HFFc6 (cell line): ENCODE measurements around the gene NRF1. TPM values are rescaled to one million over a fixed set of nuclear protein-coding genes. Genes with fewer than 3 reads are reported as not detected.
"Not testable (repeated sequence)": the region's sequence is repeated elsewhere in the genome, so short reads cannot be mapped to it uniquely, and the experiment has no call there.

ENCODE experiments used
- DNase-seq: peaks from one replicate; pipeline ENCODE4 v3.0.0-alpha.2; 2018
- H3K27ac Mint-ChIP-seq: 2 replicates; pipeline ENCODE4 v1.8.0; 2020; ENCODE audit warnings: mild to moderate bottlenecking, mixed read lengths
- H3K27me3 Mint-ChIP-seq: 2 replicates; pipeline ENCODE4 v1.8.0; 2021; ENCODE audit warnings: mild to moderate bottlenecking, moderate library complexity, mixed read lengths; ENCODE audit not compliant: insufficient read depth
- H3K36me3 Mint-ChIP-seq: 2 replicates; pipeline ENCODE4 v1.8.0; 2021; ENCODE audit warnings: low read depth, mixed read lengths
- H3K4me1 Mint-ChIP-seq: 2 replicates; pipeline ENCODE4 v1.8.0; 2020; ENCODE audit warnings: low read depth, mixed read lengths
- H3K4me3 Mint-ChIP-seq: 2 replicates; pipeline ENCODE4 v1.8.0; 2020; ENCODE audit warnings: mild to moderate bottlenecking, moderate library complexity, mixed read lengths
- H3K9me3 Mint-ChIP-seq: 2 replicates; pipeline ENCODE4 v1.8.0; 2020; ENCODE audit warnings: mild to moderate bottlenecking, mixed read lengths
- long read RNA-seq: library from polyadenylated mRNA; unstranded; transcript quantifications from one replicate; pipeline ENCODE4 v2.0.0, GENCODE V29; 2019
- total RNA-seq, 6 experiments: library from RNA; stranded (reverse); fragmentation: NEBNext Ultra II Directional; extraction: Animal tissue kit (Norgen Biotek cat#: 25700); gene quantifications; 2 replicates in 1 of 6; 3 replicates in 5 of 6; pipeline ENCODE4 v1.2.3, GENCODE V29; 2021
- TF ChIP-seq, protein P1 (sequence below): fragments of 200-600 bp; sonication (generic); IDR thresholded peaks from 2 replicates; pipeline ENCODE4 v1.5.0; 2021; ENCODE audit warnings: antibody characterized with exemption, mild to moderate bottlenecking

The NRF1 gene
- 10 to 100 TPM in 4 of 6 experiments, 1 to 10 TPM in 2; 8.8 to 11.8 (median 10.4) TPM for total RNA-seq
- long read RNA-seq, partial matches to known transcripts, result 1 of 8 reads
- long read RNA-seq, other reads (novel, unspliced or antisense), result 2 of 8 reads

DNA sequence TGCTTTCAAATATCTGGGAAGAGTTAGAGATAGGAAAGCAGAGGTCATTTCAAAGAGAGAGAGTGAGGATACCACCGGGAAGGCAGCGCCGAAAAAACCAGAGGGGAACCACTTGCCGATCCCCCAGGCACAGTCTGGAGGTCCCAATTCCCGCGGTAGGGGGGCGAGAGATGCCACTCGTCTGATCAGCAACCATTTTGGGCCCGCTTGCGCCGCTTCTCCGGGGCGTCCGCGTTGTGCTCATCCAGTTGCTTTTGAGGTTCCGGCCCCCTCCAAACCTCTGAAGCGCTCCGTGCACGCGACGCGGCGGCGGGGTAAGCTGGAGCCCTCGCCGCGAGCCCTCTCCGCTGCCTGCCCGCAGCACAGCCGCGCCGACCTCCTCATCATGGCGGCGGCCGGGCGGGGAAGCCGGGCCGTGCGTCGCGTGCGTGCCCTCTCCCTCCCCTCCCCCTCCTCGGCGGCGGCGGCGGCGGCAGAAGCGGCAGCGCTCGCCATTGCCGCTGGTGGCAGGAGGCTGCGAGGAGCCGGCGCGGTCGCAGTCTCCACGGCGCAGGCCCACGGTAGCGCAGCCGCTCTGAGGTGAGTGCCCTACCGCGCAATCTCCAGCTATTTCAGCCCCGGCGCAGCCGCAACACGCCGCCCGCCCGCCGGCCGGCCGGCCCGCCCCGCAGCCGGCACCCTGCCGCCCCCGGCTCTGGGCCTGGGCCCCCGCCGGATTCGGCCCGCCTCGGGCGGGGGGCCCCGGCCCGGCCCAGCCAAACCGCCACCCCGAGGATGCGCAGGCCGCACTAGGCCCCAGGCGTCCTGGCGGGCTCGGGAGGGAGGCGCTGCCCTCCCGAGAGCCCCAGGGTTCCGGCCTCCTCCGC, at the start of gene NRF1:
Gene NRF1, plus strand, starts transcription at position 475 of the 866 bp plus-strand sequence. CDS start 45,632 bp downstream, outside the sequence.
- DNase-seq, result peak; percentile 85
- peaks cover 54% of the 10 kb centered on the region for H3K4me1 Mint-ChIP-seq
- no peaks in the 10 kb centered on the region for H3K27me3 Mint-ChIP-seq
- peak within 1 kb of the TSS; percentile 94 for H3K27ac Mint-ChIP-seq
- H3K36me3 Mint-ChIP-seq, result peaks cover 25% of the 10 kb centered on the region
- peak within 1 kb of the TSS; percentile 98 for H3K4me3 Mint-ChIP-seq
- TF ChIP-seq, protein P1, sequence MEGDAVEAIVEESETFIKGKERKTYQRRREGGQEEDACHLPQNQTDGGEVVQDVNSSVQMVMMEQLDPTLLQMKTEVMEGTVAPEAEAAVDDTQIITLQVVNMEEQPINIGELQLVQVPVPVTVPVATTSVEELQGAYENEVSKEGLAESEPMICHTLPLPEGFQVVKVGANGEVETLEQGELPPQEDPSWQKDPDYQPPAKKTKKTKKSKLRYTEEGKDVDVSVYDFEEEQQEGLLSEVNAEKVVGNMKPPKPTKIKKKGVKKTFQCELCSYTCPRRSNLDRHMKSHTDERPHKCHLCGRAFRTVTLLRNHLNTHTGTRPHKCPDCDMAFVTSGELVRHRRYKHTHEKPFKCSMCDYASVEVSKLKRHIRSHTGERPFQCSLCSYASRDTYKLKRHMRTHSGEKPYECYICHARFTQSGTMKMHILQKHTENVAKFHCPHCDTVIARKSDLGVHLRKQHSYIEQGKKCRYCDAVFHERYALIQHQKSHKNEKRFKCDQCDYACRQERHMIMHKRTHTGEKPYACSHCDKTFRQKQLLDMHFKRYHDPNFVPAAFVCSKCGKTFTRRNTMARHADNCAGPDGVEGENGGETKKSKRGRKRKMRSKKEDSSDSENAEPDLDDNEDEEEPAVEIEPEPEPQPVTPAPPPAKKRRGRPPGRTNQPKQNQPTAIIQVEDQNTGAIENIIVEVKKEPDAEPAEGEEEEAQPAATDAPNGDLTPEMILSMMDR, result no peak
- H3K9me3 Mint-ChIP-seq, result no peaks in the 10 kb centered on the region

DNA sequence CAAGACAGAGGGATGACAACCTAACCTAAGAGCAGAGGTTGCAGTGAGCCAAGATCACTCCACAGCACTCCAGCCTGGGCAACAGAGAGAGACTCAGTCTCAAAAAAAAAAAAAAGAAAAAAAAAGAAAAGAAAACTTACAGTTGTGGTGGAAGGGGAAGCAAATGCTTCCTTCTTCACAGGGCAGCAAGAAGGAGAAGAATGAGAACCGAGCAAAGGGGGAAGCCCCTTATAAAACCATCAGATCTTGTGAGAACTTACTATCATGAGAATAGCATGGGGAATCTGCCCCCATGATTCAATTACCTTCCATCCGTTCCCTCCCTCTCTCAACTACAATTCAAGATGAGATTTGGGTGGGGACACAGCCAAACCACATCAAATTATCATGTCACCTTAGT, 45.2 kb upstream of the NRF1 start:
- peaks cover 16% of the 10 kb centered on the region for H3K27me3 Mint-ChIP-seq
- not testable (repeated sequence) for H3K27ac Mint-ChIP-seq, DNase-seq, H3K4me3 Mint-ChIP-seq
- H3K4me1 Mint-ChIP-seq, result peaks cover 28% of the 10 kb centered on the region
- peaks cover 14% of the 10 kb centered on the region for H3K36me3 Mint-ChIP-seq
- peaks cover 12% of the 10 kb centered on the region for H3K9me3 Mint-ChIP-seq

DNA sequence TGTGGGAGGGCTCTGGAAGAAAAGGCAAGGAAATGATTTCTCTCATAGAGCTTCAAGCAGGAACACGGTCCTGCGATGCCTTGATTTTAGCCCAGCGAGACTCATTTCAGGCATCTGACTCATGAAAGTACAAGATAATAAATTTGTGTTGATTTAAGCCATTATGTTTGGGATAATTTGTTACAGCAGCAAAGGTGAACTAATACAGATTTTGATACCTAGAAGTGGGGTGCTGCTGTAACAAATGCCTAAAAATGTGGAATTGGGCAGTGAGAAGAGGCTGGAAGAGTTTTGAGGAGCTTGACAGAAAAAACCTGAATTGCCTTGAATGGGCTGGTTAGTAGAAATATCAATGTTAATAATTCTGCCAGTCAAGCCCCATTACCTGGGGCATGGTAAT, 44.1 kb upstream of the NRF1 start:
- Mint-ChIP-seq H3K4me3 (no peak overlapping the region), H3K36me3 (peaks cover 14% of the 10 kb centered on the region), H3K4me1 (peaks cover 34% of the 10 kb centered on the region), H3K27ac (no peak overlapping the region), H3K9me3 (peaks cover 12% of the 10 kb centered on the region), H3K27me3 (peaks cover 16% of the 10 kb centered on the region)
- DNase-seq, result no peak
- TF ChIP-seq, protein P1, result no peak

DNA sequence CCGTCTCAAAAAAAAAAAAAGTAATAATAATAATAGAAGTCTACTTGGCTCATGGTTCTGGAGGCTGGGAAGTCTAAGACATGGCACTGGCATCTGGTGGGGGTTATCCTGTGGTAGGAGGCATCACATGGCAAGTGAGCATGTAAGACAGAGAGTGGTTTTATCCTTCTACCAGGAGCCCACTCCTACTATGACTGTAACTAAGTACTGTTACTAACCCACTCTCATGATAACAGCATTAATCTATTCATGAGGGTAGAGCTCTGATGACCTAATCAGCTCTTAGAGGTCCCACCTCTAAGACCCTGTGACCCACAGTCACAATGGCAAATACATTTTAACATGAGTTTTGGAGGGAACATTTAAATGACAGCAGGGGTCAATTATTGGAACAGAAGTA, 43.3 kb upstream of the NRF1 start:
- Mint-ChIP-seq H3K9me3 (peaks cover 12% of the 10 kb centered on the region), H3K4me1 (peaks cover 34% of the 10 kb centered on the region), H3K36me3 (peaks cover 14% of the 10 kb centered on the region), H3K27ac (no peak overlapping the region), H3K27me3 (peaks cover 10% of the 10 kb centered on the region), H3K4me3 (no peak overlapping the region)
- TF ChIP-seq, protein P1, result no peak
- DNase-seq, result no peak

DNA sequence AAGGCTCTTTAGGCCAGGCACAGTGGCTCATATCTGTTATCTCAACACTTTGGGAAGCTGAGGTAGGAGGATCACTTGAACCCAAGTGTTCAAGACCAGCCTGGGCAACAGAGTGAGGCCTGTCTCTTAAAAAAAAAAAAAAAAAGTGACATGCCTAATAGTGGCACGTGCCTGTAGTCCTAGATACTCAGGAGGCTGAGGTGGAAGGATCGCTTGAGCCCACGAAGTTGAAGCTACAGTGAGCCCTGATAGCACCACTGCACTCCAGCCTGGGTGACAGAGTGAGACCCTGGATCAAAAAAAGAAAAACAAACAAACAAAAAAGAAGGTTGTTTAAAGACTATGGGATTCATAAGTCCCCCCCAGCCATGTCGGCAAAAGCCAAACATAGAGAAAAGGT, 42.2 kb upstream of the NRF1 start:
- H3K27me3 Mint-ChIP-seq, result peaks cover 2% of the 10 kb centered on the region
- DNase-seq, result no peak
- peaks cover 36% of the 10 kb centered on the region for H3K4me1 Mint-ChIP-seq
- peaks cover 12% of the 10 kb centered on the region for H3K9me3 Mint-ChIP-seq
- H3K4me3 Mint-ChIP-seq, result peak overlapping the region; percentile 16; the same call in 1 of the 2 replicates
- TF ChIP-seq, protein P1, result no peak
- peaks cover 14% of the 10 kb centered on the region for H3K36me3 Mint-ChIP-seq
- H3K27ac Mint-ChIP-seq, result peak overlapping the region; percentile 80

DNA sequence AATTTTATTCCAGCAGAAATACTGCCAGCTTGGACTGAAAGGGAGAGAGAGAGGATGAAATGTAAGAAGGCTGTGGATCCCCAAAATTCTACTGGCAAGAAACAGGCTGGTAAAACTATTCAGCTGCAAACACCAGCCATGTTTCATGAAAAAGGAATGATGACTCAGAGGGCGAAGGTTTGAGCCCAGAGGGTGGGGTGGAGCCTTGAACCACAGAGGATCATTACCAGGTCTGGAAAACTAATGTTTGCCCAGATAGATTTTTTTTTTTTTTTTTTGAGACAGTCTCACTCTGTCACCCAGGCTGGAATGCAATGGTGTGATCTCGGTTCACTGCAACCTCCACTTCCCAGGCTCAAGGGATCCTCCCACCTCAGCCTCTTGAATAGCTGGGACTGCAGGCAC, 41.7 kb upstream of the NRF1 start:
- H3K9me3 Mint-ChIP-seq, result peaks cover 12% of the 10 kb centered on the region
- no peaks in the 10 kb centered on the region; the same call in none of the 2 replicates for H3K27me3 Mint-ChIP-seq
- peaks cover 41% of the 10 kb centered on the region for H3K4me1 Mint-ChIP-seq
- DNase-seq, result peak; percentile 90
- TF ChIP-seq, protein P1, result no peak
- H3K27ac Mint-ChIP-seq, result peak overlapping the region; percentile 80
- peak overlapping the region; percentile 16; the same call in 1 of the 2 replicates for H3K4me3 Mint-ChIP-seq
- H3K36me3 Mint-ChIP-seq, result peaks cover 14% of the 10 kb centered on the region
